MM.1S (cell line): ENCODE results near the gene ADARB2.

Experiments used
- DNase-seq: peaks from one replicate; pipeline ENCODE4 v3.0.0-alpha.2; 2015
- H2AFZ ChIP-seq: fragments of 300-600 bp; sonication (generic); 2 replicates; pipeline ENCODE4 v1.6.0; 2016; ENCODE audit warnings: antibody characterized with exemption, low read length
- H3F3A ChIP-seq: fragments of 300-600 bp; sonication (generic); 2 replicates; pipeline ENCODE4 v1.6.1; 2016; ENCODE audit warnings: mild to moderate bottlenecking, antibody characterized with exemption, low read length, moderate library complexity, mixed read lengths; ENCODE audit not compliant: insufficient read depth
- H3K27ac ChIP-seq: fragments of 300-600 bp; sonication (generic); 2 replicates; pipeline ENCODE4 v1.5.1; 2016; ENCODE audit warnings: mild to moderate bottlenecking, low read length
- H3K27me3 ChIP-seq: fragments of 300-600 bp; sonication (generic); replicated peaks from 2 replicates; pipeline ENCODE4 v1.6.0; 2016; ENCODE audit warnings: low read length; ENCODE audit not compliant: insufficient read depth
- H3K36me3 ChIP-seq: fragments of 300-600 bp; sonication (generic); replicated peaks from 2 replicates; pipeline ENCODE4 v1.6.1; 2016; ENCODE audit warnings: mild to moderate bottlenecking, low read length, mixed read lengths; ENCODE audit not compliant: insufficient read depth
- H3K4me1 ChIP-seq: fragments of 300-600 bp; sonication (generic); 2 replicates; pipeline ENCODE4 v1.6.1; 2016; ENCODE audit warnings: low read length, mixed read lengths
- H3K4me2 ChIP-seq: fragments of 300-600 bp; sonication (generic); 2 replicates; pipeline ENCODE4 v1.6.0; 2016; ENCODE audit warnings: low read depth, low read length
- H3K4me3 ChIP-seq: fragments of 300-600 bp; sonication (generic); 2 replicates; pipeline ENCODE4 v1.5.1; 2016; ENCODE audit warnings: low read length, mixed read lengths
- H3K79me2 ChIP-seq: fragments of 300-600 bp; sonication (generic); 2 replicates; pipeline ENCODE4 v1.6.1; 2016; ENCODE audit warnings: mixed run types, low read length, mixed read lengths
- H3K9ac ChIP-seq: fragments of 300-600 bp; sonication (generic); 2 replicates; pipeline ENCODE4 v1.6.1; 2016; ENCODE audit warnings: low read length, mixed read lengths
- H3K9me2 ChIP-seq: fragments of 300-600 bp; sonication (generic); replicated peaks from 2 replicates; pipeline ENCODE4 v1.6.1; 2016; ENCODE audit warnings: mild to moderate bottlenecking, low read length, mixed read lengths; ENCODE audit not compliant: insufficient read depth
- H3K9me3 ChIP-seq: fragments of 300-600 bp; sonication (generic); replicated peaks from 2 replicates; pipeline ENCODE4 v1.6.1; 2016; ENCODE audit warnings: mild to moderate bottlenecking, low read length, mixed read lengths; ENCODE audit not compliant: insufficient read depth
- H4K20me1 ChIP-seq: fragments of 300-600 bp; sonication (generic); 2 replicates; pipeline ENCODE4 v1.6.1; 2016; ENCODE audit warnings: mild to moderate bottlenecking, low read length, moderate library complexity, mixed read lengths; ENCODE audit not compliant: insufficient read depth
- CTCF ChIP-seq: fragments of 300-600 bp; sonication (generic); IDR thresholded peaks from 2 replicates; pipeline ENCODE4 v1.5.1; 2016; ENCODE audit warnings: antibody characterized with exemption, low read length, mixed read lengths
- EZH2 ChIP-seq: fragments of 300-600 bp; sonication (generic); optimal IDR thresholded peaks from 2 replicates; pipeline ENCODE3; 2017; ENCODE audit warnings: low read depth, mild to moderate bottlenecking, antibody characterized with exemption, low read length, mixed read lengths
- EZH2phosphoT487 ChIP-seq: fragments of 300-600 bp; sonication (generic); IDR thresholded peaks from 2 replicates; pipeline ENCODE4 v1.6.1; 2018; ENCODE audit warnings: antibody characterized with exemption, low read length

The ADARB2 gene

DNA sequence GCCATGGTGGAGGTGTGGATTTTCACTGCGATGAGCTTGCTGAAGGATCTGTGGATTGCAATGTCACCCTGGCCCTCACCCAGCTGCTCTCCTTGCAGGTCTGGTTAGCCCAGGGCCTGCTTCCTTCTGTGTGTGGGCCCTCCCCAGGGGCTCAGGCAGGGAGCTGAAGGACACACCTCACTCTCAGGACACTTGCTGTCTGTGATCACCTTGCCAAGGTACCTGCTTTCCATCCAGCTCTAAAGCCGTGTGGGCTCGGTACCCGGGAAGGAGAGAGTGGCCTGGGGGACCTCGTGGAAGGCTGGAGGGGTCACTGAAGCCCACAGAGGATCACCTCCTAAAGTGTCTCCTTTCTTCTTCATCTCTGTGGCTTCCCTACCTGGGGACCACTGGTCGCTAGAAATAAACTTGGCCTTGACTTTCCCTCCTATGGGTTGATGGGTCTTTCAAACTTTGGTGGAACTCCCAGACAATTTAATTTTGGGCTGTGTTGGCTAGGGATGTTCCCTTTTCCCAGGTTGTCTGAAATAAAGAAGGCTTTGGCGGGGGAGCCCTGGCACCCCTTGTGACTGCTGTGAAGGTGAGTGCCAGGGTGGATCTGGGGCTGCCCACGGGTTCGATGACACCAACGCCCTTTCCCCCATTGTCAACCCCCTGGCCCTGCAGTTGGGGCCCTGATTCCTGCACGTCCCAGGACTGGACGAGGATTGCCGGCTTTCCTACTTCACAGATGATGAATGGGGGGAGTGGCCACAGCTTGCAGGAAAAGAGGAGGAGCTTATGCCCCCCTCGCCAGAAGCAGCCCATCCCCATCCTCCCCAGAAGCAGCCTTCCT lies 331.0 kb downstream of the ADARB2 start:
- no peaks in the 10 kb centered on the region for H3K79me2 ChIP-seq
- no peaks in the 10 kb centered on the region for H3K36me3 ChIP-seq
- no peak for DNase-seq
- H3K9me3 ChIP-seq, result no peaks in the 10 kb centered on the region
- H3K27me3 ChIP-seq, result no peaks in the 10 kb centered on the region; the same call in 1 of the 2 replicates
- no peak overlapping the region for H3K9ac ChIP-seq
- no peaks in the 10 kb centered on the region for H3K9me2 ChIP-seq
- H3K4me3 ChIP-seq, result no peak overlapping the region
- H3K27ac ChIP-seq, result no peak overlapping the region
- H2AFZ ChIP-seq, result no peak overlapping the region
- no peak overlapping the region for H3K4me2 ChIP-seq
- TF ChIP-seq EZH2phosphoT487, result no peak
- TF ChIP-seq CTCF, result no peak
- no peak for TF ChIP-seq EZH2
- no peaks in the 10 kb centered on the region for H3F3A ChIP-seq
- no peaks in the 10 kb centered on the region for H4K20me1 ChIP-seq
- H3K4me1 ChIP-seq, result no peaks in the 10 kb centered on the region

GRCh38 chr10:1404323-1405260 lies 332.7 kb downstream of the ADARB2 start:
- TF ChIP-seq EZH2phosphoT487 (no peak), EZH2 (no peak), CTCF (no peak)
- Histone ChIP-seq H3K9me2 (no peaks in the 10 kb centered on the region), H3K36me3 (no peaks in the 10 kb centered on the region), H3K79me2 (no peaks in the 10 kb centered on the region), H3F3A (no peaks in the 10 kb centered on the region), H3K27ac (no peak overlapping the region), H3K9me3 (no peaks in the 10 kb centered on the region), H2AFZ (no peak overlapping the region), H3K27me3 (no peaks in the 10 kb centered on the region; the same call in 1 of the 2 replicates), H4K20me1 (no peaks in the 10 kb centered on the region), H3K4me1 (no peaks in the 10 kb centered on the region), H3K4me3 (no peak overlapping the region), H3K4me2 (no peak overlapping the region), H3K9ac (no peak overlapping the region)
- DNase-seq, result no peak

DNA sequence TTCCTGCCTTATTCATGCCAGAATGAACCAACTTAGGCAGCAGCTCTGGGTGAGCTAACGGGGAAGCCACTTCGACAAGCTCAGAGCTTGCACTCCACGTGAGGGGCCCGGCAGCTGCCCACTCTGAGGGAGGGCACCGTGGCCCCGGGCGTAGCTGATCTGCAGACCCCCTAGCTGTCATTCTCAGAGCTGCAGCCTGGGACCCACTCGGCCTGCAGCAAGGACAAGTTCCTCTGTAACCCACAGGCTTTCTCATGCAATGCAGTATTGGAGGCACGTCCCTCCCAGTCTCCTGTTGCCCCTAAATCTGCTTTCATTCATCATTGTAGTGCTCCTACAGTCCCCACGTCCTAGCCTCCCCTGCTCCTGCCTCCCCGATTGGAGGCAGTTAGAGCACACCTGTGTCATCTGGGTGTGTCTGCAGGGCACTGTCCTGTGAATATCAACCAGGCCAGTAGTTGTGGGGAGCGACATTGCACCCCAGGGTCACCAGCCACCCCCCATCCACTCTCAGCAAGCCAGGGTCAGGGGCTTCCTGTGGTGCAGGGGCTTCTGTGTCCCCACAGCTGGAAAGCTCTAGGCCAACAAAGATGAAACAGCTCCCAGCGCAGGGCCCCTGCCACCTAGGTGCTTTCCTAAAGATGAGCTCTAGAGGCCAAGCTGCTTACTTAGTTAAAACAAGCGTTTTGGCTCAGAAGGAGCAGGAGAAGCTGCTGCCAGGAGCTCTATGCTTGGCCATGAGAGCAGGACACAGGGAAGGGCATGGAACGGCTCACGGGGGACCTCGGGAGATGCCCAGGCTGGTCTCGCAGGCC lies 333.6 kb downstream of the ADARB2 start:
- no peak overlapping the region for H2AFZ ChIP-seq
- H3F3A ChIP-seq, result no peaks in the 10 kb centered on the region
- no peaks in the 10 kb centered on the region for H4K20me1 ChIP-seq
- no peak overlapping the region for H3K4me3 ChIP-seq
- no peaks in the 10 kb centered on the region for H3K4me1 ChIP-seq
- H3K27me3 ChIP-seq, result no peaks in the 10 kb centered on the region; the same call in 1 of the 2 replicates
- DNase-seq, result no peak
- H3K9me3 ChIP-seq, result no peaks in the 10 kb centered on the region
- H3K9ac ChIP-seq, result no peak overlapping the region
- no peaks in the 10 kb centered on the region for H3K79me2 ChIP-seq
- no peak overlapping the region for H3K4me2 ChIP-seq
- no peaks in the 10 kb centered on the region for H3K9me2 ChIP-seq
- H3K36me3 ChIP-seq, result no peaks in the 10 kb centered on the region
- H3K27ac ChIP-seq, result no peak overlapping the region
- no peak for TF ChIP-seq CTCF
- TF ChIP-seq EZH2, result no peak
- TF ChIP-seq EZH2phosphoT487, result no peak
